WERI-Rb-1 (cell line): ENCODE measurements around the gene FXR2.
A peak's percentile ranks its signal among the peaks of the same experiment; 100 is the strongest.

Experiments used
- DNase-seq: peaks from one replicate; pipeline ENCODE4 v3.0.0-alpha.2; 2020
- H3K27ac ChIP-seq: fragments of 250-450 bp; sonication (Bioruptor Pico); 2 replicates; pipeline ENCODE4 v1.5.1; 2020; ENCODE audit warnings: mild to moderate bottlenecking, moderate library complexity
- H3K27me3 ChIP-seq: fragments of 250-450 bp; sonication (Bioruptor Pico); 2 replicates; pipeline ENCODE4 v1.5.1; 2021; ENCODE audit warnings: mild to moderate bottlenecking, low read depth, moderate library complexity; ENCODE audit not compliant: insufficient read depth, severe bottlenecking
- H3K36me3 ChIP-seq: fragments of 250-450 bp; sonication (Bioruptor Pico); 2 replicates; pipeline ENCODE4 v1.5.1; 2020; ENCODE audit warnings: mild to moderate bottlenecking, moderate library complexity
- H3K4me3 ChIP-seq: 2 replicates; pipeline ENCODE4 v1.5.1; 2011; ENCODE audit warnings: low read depth, mild to moderate bottlenecking, control low read depth, low read length
- H3K9me3 ChIP-seq: fragments of 250-450 bp; sonication (Bioruptor Pico); 2 replicates; pipeline ENCODE4 v1.5.1; 2021; ENCODE audit warnings: mild to moderate bottlenecking, moderate library complexity; ENCODE audit not compliant: severe bottlenecking
- TF ChIP-seq, protein P1 (sequence below): IDR thresholded peaks from 2 replicates; pipeline ENCODE4 v1.5.1; 2011; ENCODE audit warnings: low read depth, mild to moderate bottlenecking, control low read depth, inconsistent platforms, low read length

Gene FXR2

DNA sequence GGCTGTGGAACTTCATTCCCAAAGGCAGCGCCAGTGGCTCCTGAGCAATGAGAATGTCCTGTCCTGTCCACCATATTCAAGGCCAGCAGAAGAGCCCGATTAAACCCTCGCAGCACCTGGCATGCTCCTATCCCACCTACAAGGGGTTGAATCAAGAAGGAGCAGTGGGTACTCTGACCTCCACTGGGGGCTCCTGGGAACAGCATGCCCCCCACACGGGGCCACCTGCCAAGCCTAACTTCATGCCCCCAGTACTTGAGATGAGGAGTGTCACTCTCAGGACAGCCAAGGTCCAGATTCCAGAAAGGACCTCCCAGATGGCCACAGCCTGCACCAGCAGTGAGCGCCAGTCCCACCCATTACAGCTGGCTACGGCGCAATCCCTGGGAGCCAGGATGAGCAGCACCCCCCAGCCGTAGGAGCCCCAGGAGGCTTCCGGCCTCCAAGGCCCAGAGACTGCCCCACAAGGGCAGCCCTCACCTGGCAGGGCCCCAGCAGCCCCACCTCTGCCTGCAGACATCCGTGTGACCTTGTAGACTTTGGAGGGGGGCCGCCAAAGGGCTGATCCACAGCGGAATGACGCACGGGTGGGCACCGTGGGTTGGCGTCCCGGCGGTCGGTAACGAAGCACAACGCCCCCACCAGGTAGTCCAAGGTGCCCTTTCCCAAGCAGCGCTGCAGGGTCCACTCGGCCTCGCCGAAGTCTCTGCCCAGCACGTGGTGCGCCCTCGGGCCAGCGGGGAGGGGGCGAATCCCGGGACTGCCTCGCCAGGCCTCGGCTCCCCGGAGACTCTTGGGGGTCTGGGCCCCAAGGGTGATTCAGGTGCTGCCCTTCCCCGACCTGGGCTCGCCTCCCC lies 32.1 kb downstream of the FXR2 start:
- peak; percentile 4 for DNase-seq
- TF ChIP-seq, protein P1, sequence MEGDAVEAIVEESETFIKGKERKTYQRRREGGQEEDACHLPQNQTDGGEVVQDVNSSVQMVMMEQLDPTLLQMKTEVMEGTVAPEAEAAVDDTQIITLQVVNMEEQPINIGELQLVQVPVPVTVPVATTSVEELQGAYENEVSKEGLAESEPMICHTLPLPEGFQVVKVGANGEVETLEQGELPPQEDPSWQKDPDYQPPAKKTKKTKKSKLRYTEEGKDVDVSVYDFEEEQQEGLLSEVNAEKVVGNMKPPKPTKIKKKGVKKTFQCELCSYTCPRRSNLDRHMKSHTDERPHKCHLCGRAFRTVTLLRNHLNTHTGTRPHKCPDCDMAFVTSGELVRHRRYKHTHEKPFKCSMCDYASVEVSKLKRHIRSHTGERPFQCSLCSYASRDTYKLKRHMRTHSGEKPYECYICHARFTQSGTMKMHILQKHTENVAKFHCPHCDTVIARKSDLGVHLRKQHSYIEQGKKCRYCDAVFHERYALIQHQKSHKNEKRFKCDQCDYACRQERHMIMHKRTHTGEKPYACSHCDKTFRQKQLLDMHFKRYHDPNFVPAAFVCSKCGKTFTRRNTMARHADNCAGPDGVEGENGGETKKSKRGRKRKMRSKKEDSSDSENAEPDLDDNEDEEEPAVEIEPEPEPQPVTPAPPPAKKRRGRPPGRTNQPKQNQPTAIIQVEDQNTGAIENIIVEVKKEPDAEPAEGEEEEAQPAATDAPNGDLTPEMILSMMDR, result no peak
- Histone ChIP-seq H3K4me3 (no peak overlapping the region), H3K27ac (peak overlapping the region; percentile 97), H3K9me3 (peaks cover 5% of the 10 kb centered on the region), H3K27me3 (no peaks in the 10 kb centered on the region), H3K36me3 (peaks cover 47% of the 10 kb centered on the region)

DNA sequence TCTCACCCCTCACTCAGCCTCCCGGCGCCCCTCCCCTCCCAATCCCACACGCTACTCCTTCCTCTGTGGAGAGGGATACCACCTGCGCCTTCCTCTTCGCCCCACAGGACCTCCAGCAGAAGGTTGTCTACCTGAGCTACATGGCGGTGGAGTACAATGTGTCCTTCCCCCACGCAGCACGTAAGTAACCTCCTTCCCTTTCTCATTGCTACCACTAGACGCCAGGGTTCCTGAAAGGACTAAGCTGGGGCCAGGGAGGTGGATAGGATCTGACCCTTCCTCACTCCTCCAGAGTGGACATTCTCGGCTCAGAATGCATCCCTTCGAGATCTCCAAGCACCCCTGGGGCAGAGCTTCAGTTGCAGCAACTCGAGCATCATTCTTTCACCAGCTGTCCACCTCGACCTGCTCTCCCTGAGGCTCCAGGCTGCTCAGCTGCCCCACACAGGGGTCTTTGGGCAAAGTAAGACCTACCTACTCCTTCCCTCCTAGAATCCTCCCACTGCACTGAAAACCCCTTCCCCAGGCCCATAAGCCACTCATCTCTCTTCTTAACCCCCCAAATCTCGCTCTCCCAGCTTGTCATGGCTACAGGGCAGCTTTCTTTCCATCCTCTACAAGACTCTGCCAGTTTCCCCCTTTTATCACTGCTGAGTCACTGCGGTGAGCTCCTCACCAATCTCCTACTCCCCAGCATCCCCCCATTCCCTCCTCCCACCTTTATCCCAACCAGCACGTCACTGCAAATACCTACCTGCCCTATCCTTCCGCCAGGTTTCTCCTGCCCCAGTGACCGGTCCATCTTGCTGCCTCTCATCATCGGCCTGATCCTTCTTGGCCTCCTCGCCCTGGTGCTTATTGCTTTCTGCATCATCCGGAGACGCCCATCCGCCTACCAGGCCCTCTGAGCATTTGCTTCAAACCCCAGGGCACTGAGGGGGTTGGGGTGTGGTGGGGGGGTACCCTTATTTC lies 33.8 kb downstream of the FXR2 start:
- Histone ChIP-seq H3K27me3 (no peaks in the 10 kb centered on the region), H3K27ac (no peak overlapping the region), H3K4me3 (no peak overlapping the region), H3K9me3 (peaks cover 5% of the 10 kb centered on the region), H3K36me3 (peaks cover 53% of the 10 kb centered on the region)
- TF ChIP-seq, protein P1, result no peak
- DNase-seq, result peak; percentile 3

- DNase-seq, result no peak
- TF ChIP-seq, protein P1, result no peak
- H3K36me3 ChIP-seq, result peaks cover 62% of the 10 kb centered on the region
- H3K27me3 ChIP-seq, result no peaks in the 10 kb centered on the region
- H3K9me3 ChIP-seq, result peaks cover 5% of the 10 kb centered on the region
- no peak overlapping the region for H3K4me3 ChIP-seq
- H3K27ac ChIP-seq, result peak overlapping the region; percentile 45; the same call in 1 of the 2 replicates
Measured at GRCh38 chr17:7579834-7580603, 34.7 kb downstream of the FXR2 start.

GRCh38 chr17:7579001-7579833 lies 35.5 kb downstream of the FXR2 start, which contains the start of gene CD68:
Gene CD68, plus strand, starts transcription at chr17:7579638. Its CDS starts 40 bp downstream, at chr17:7579678.
- peaks cover 70% of the 10 kb centered on the region for H3K36me3 ChIP-seq
- peak within 1 kb of the TSS; percentile 45 for H3K27ac ChIP-seq
- H3K4me3 ChIP-seq, result no peak within 1 kb of the TSS
- DNase-seq, result no peak
- TF ChIP-seq, protein P1, result no peak
- H3K9me3 ChIP-seq, result peaks cover 5% of the 10 kb centered on the region
- no peaks in the 10 kb centered on the region for H3K27me3 ChIP-seq
